Upper lobe of left lung (tissue), 6 donors: ENCODE measurements around the gene SYT12. TPM values are rescaled to one million over a fixed set of nuclear protein-coding genes. Genes with fewer than 3 reads are reported as not detected.

Source experiments
- ATAC-seq, 2 donors: fragments of 200-7000 bp; cut with Tn5 transposase; one replicate each; pipeline ENCODE4 v1.9.1; 2022; ENCODE audit warnings: mild to moderate bottlenecking in 2 of 2, moderate library complexity in 2 of 2; ENCODE audit not compliant: low FRiP score in 2 of 2
- DNase-seq, 2 donors: peaks; one replicate each; pipeline ENCODE4 v3.0.0-alpha.2; 2019 to 2020
- H3K27ac ChIP-seq, 4 donors: fragments of 200-600 bp; sonication (generic); one replicate each; pipeline ENCODE4 v1.5.1; 2016 to 2019
- H3K27me3 ChIP-seq, 4 donors: fragments of 200-600 bp; sonication (generic); one replicate each; pipeline ENCODE4 v1.5.1; 2017 to 2019
- H3K36me3 ChIP-seq, 4 donors: fragments of 200-600 bp; sonication (generic); one replicate each; pipeline ENCODE4 v1.5.1; 2016 to 2019
- H3K4me1 ChIP-seq, 4 donors: fragments of 200-600 bp; sonication (generic); one replicate each; pipeline ENCODE4 v1.5.1; 2018 to 2019
- H3K4me3 ChIP-seq, 4 donors: fragments of 200-600 bp; sonication (generic); one replicate each; pipeline ENCODE4 v1.5.1; 2017 to 2019; ENCODE audit warnings: mild to moderate bottlenecking in 2 of 4, moderate library complexity in 1 of 4
- H3K9me3 ChIP-seq, 4 donors: fragments of 200-600 bp; sonication (generic); one replicate each; pipeline ENCODE4 v1.5.1; 2018 to 2019
- CTCF ChIP-seq, 6 experiments: fragments of 450-650 bp in 4 of 6; fragments of 200-600 bp in 2 of 6; sonication (generic) in 2 of 6; IDR thresholded peaks; one replicate each; pipeline ENCODE4 v1.5.1; 2016 to 2019; ENCODE audit warnings: antibody characterized with exemption in 6 of 6
- EP300 ChIP-seq, 4 donors: sonication (generic); formaldehyde crosslinking; IDR thresholded peaks; one replicate each; pipeline ENCODE4 v1.5.1; 2017; ENCODE audit warnings: antibody characterized with exemption in 4 of 4, control low read depth in 2 of 4
- POLR2A ChIP-seq, 4 donors: fragments of 450-650 bp; IDR thresholded peaks; one replicate each; pipeline ENCODE4 v1.5.1; 2016 to 2017; ENCODE audit warnings: antibody characterized with exemption in 4 of 4, mild to moderate bottlenecking in 2 of 4
- POLR2AphosphoS5 ChIP-seq, 2 donors: sonication (generic); formaldehyde crosslinking; IDR thresholded peaks; one replicate each; pipeline ENCODE4 v1.5.1; 2017; ENCODE audit warnings: antibody characterized with exemption in 2 of 2
- WGBS, 2 donors: methylation state at CpG; one replicate each; pipeline ENCODE4 v1.1.5; 2017 to 2018; 5-methylcytosine and 5-hydroxymethylcytosine counted together
- total RNA-seq, 6 donors: library from RNA; depleted of rRNA in 4 of 6; stranded (reverse); fragments of >200 nt in 4 of 6; gene quantifications; one replicate each; pipeline versions ENCODE4 v1.1.0 to v1.2.1, GENCODE V29; 2016 to 2021
- donor health status: DM: no; HTN: no; CAD: no; lungs with moderate emphysema.
- donor health status: DM: no; HTN: yes; CAD: no; lungs with severe emphysema.

SYT12 gene
- total RNA-seq, 6 donors from 2014 or later: 0.14 to 0.24 (median 0.15) TPM; not detected in 3

DNA sequence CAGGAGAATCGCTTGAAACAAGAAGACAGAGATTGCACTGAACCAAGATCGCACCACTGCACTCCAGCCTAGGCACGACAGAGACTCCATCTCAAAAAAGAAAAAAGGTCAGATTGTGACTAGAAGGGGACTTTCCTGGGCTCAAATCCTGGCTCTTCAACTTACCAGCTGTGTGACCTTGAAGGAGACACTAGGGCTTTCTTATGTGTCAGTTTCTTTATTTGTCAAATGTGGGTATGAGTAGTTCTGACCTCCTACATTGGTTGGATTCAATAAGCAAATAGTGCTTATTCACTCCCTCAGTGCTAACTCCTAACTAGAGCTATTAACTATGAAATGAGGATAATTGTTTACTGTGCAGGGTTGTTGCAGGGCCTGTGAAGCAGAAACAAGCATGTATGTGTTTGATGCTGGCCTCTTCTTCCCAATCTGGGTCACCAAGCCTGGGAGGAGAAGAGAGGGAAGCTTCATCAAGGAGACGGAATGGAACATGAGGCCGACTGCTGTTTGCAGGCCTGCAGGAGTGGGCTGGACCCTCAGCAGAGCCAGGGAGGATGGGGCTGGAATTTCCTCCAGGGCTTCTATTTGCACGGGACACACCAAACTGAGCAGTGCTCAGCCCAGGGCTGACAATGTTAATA, 56.3 kb downstream of the SYT12 start:
- DNase-seq: no peak
- H3K27ac ChIP-seq: no peak overlapping the region
- WGBS, 2 donors: 90 to 91% methylated on average over 6 of the region's 6 CpGs
- H3K4me3 ChIP-seq: no peak overlapping the region
- no peaks in the 10 kb centered on the region for H3K36me3 ChIP-seq
- TF ChIP-seq CTCF (IDR thresholded peaks at IDR 0.05) (no peak), POLR2AphosphoS5 (IDR thresholded peaks at IDR 0.05) (no peak), EP300 (IDR thresholded peaks at IDR 0.05) (no peak), POLR2A (IDR thresholded peaks at IDR 0.05) (no peak)
- no peak for ATAC-seq
- H3K27me3 ChIP-seq: no peaks in the 10 kb centered on the region
- no peaks in the 10 kb centered on the region for H3K9me3 ChIP-seq
- peaks cover 10 to 12% (median 11%) of the 10 kb centered on the region in 4 donors for H3K4me1 ChIP-seq

DNA sequence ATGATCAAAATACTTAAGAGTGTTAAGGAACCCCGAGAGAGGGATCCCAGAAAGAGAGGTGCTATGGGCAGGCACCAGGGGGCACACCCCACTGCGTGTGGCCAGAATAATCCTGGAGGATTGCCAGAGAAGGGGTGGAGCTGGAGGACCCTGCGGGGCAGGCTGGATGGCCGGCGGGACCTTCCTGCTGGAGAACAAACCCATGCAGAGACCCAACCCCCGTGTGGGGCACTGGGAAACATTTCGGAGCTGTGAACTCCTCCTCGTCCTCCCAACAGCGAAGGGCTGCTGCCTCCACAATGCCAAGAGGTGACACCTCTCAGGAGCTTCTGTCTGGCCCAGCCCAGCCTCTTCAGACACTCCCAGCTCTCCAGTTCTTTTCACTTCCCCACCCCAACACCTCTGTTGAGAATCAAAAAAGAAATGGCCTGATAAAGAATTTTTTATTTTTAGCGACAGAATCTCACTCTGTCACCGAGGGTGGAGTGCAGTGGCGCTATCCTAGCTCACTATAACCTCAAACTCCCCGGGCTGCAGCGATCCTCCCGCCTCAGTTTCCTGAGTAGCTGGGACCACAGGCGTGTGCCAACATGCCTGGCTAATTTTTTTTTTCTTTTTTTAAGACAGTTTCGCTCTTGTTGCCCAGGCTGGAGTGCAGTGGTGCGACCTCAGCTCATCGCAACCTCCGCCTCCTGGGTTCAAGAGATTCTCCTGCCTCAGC, 59.3 kb downstream of the SYT12 start:
- 28 to 30% methylated on average over 20 of the region's 20 CpGs for WGBS, 2 donors
- H3K4me3 ChIP-seq: peak overlapping the region in 1 of 4 donors; percentile 26
- no peaks in the 10 kb centered on the region for H3K9me3 ChIP-seq
- ATAC-seq: no peak
- H3K36me3 ChIP-seq: no peaks in the 10 kb centered on the region
- DNase-seq: peak in 1 of 2 donors; percentile 28
- no peak for TF ChIP-seq EP300 (IDR thresholded peaks at IDR 0.05)
- no peak for TF ChIP-seq POLR2A (IDR thresholded peaks at IDR 0.05)
- TF ChIP-seq CTCF (IDR thresholded peaks at IDR 0.05): no peak
- TF ChIP-seq POLR2AphosphoS5 (IDR thresholded peaks at IDR 0.05): no peak
- H3K27ac ChIP-seq: no peak overlapping the region
- H3K27me3 ChIP-seq: no peaks in the 10 kb centered on the region
- peaks cover 10 to 12% (median 11%) of the 10 kb centered on the region in 4 donors for H3K4me1 ChIP-seq

GRCh38 chr11:67083786-67084366, 60.9 kb downstream of the SYT12 start:
- ATAC-seq (no peak), DNase-seq (no peak)
- Histone ChIP-seq H3K4me3 (no peak overlapping the region), H3K27me3 (no peaks in the 10 kb centered on the region), H3K4me1 (peaks cover 10 to 12% (median 11%) of the 10 kb centered on the region in 4 donors), H3K36me3 (no peaks in the 10 kb centered on the region), H3K27ac (no peak overlapping the region), H3K9me3 (no peaks in the 10 kb centered on the region)
- TF ChIP-seq POLR2A (IDR thresholded peaks at IDR 0.05) (no peak), EP300 (IDR thresholded peaks at IDR 0.05) (no peak), CTCF (IDR thresholded peaks at IDR 0.05) (no peak), POLR2AphosphoS5 (IDR thresholded peaks at IDR 0.05) (no peak)
- 93 to 94% methylated on average over 8 of the region's 8 CpGs for WGBS, 2 donors

DNA sequence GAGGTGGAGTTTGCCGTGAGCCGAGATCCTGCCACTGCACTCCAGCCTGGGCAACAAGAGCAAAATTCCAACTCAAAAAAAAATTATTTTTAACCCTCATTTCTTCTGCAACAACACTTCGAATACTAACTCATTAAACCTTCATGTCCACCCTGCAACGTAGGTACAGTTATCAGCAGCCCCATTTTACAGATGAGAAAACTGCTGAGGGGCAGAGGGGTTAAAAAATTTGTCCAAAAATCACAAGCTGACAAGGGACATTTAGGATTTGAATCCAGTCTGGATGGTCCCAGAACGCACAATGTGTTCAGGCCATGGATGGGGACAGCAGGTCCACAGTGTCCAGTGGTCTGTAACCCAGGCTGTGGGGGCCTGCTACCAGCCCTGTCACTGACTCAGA, 62.7 kb downstream of the SYT12 start:
- 95 to 99% methylated on average over 5 of the region's 5 CpGs for WGBS, 2 donors

More for the DNA sequence above, 62.7 kb downstream of the SYT12 start:
- Histone ChIP-seq H3K9me3 (no peaks in the 10 kb centered on the region), H3K4me3 (no peak overlapping the region), H3K27ac (no peak overlapping the region), H3K36me3 (no peaks in the 10 kb centered on the region), H3K4me1 (peaks cover 10 to 12% (median 11%) of the 10 kb centered on the region in 4 donors), H3K27me3 (no peaks in the 10 kb centered on the region)
- DNase-seq (no peak), ATAC-seq (no peak)
- TF ChIP-seq CTCF (IDR thresholded peaks at IDR 0.05) (no peak), POLR2A (IDR thresholded peaks at IDR 0.05) (no peak), POLR2AphosphoS5 (IDR thresholded peaks at IDR 0.05) (no peak), EP300 (IDR thresholded peaks at IDR 0.05) (no peak)
